HepG2 (cell line): Measurements from ENCODE around the gene ACSM5. TPM values are rescaled to one million over a fixed set of nuclear protein-coding genes. Genes with fewer than 3 reads are reported as not detected.
A peak's percentile ranks its signal among the peaks of the same experiment; 100 is the strongest.

Experiments used
- EP300 ChIP-seq, 3 experiments: sonication (generic) in 1 of 3; formaldehyde crosslinking in 1 of 3; IDR thresholded peaks; 2 replicates each; pipeline versions ENCODE4 v1.5.1 to v1.6.1; 2011 to 2020; ENCODE audit warnings: low read depth in 2 of 3, low read length in 2 of 3, borderline replicate concordance in 1 of 3, improper control_type of control experiment in 1 of 3, mild to moderate bottlenecking in 1 of 3, missing genetic modification reagents in 1 of 3, moderate library complexity in 1 of 3
- GTF3A ChIP-seq: sonication (generic); formaldehyde crosslinking; conservative IDR thresholded peaks from 2 replicates; pipeline ENCODE4 v1.4.0; 2020; ENCODE audit warnings: mild to moderate bottlenecking, missing genetic modification reagents
- HDAC2 ChIP-seq: sonication (generic); formaldehyde crosslinking; IDR thresholded peaks from 2 replicates; pipeline ENCODE4 v1.4.0; 2020; ENCODE audit warnings: missing genetic modification reagents
- HNRNPUL1 ChIP-seq: fragments of 200-400 bp; formaldehyde crosslinking; IDR thresholded peaks from 2 replicates; pipeline ENCODE4 v1.6.1; 2017; ENCODE audit warnings: low read depth, mild to moderate bottlenecking, low read length, moderate library complexity
- PAX8 ChIP-seq: sonication (generic); formaldehyde crosslinking; IDR thresholded peaks from 2 replicates; pipeline ENCODE4 v1.8.0; 2022; ENCODE audit warnings: mild to moderate bottlenecking, missing genetic modification reagents, borderline replicate concordance
- PHF20 ChIP-seq: sonication (generic); formaldehyde crosslinking; IDR thresholded peaks from 2 replicates; pipeline ENCODE4 v1.5.0; 2020; ENCODE audit warnings: mild to moderate bottlenecking, missing genetic modification reagents
- XBP1 ChIP-seq: sonication (generic); formaldehyde crosslinking; IDR thresholded peaks from 2 replicates; pipeline ENCODE4 v1.5.0; 2020; ENCODE audit warnings: missing genetic modification reagents
- ZBTB7B ChIP-seq: sonication (generic); formaldehyde crosslinking; IDR thresholded peaks from 2 replicates; pipeline ENCODE4 v1.4.0; 2020; ENCODE audit warnings: missing genetic modification reagents
- ZNF383 ChIP-seq: sonication (generic); formaldehyde crosslinking; IDR thresholded peaks from 2 replicates; pipeline ENCODE4 v1.4.0; 2020; ENCODE audit warnings: missing genetic modification reagents, mild to moderate bottlenecking, borderline replicate concordance
- ZNF550 ChIP-seq: sonication (generic); formaldehyde crosslinking; IDR thresholded peaks from 2 replicates; pipeline ENCODE4 v1.4.0; 2020; ENCODE audit warnings: mild to moderate bottlenecking, missing genetic modification reagents, borderline replicate concordance
- ZSCAN25 ChIP-seq: sonication (generic); formaldehyde crosslinking; IDR thresholded peaks from 2 replicates; pipeline ENCODE4 v1.8.0; 2022; ENCODE audit warnings: mild to moderate bottlenecking, missing genetic modification reagents
- ZZZ3 ChIP-seq: sonication (generic); formaldehyde crosslinking; IDR thresholded peaks from 2 replicates; pipeline ENCODE4 v1.4.0; 2020; ENCODE audit warnings: missing genetic modification reagents, mild to moderate bottlenecking, borderline replicate concordance
- polyA plus RNA-seq, 8 experiments: library from polyadenylated mRNA; depleted of rRNA in 3 of 8; stranded (reverse) in 7 of 8; unstranded in 1 of 8; fragments of >200 nt; fragmentation: Illumina TruSeq in 4 of 8; extraction: Trizol in 4 of 8; gene quantifications; 2 replicates each; pipeline versions ENCODE4 v1.2.1 to v1.2.3, GENCODE V29; 2011 to 2016; ENCODE audit warnings: low read depth in 4 of 8, missing spikeins in 1 of 8, mixed read lengths in 1 of 8; ENCODE audit not compliant: insufficient read depth in 1 of 8
- total RNA-seq, 5 experiments: library from RNA; depleted of rRNA; stranded (reverse); fragments of >200 nt; fragmentation: Illumina TruSeq; extraction: Trizol; gene quantifications; 2 replicates each; pipeline ENCODE4 v1.2.3, GENCODE V29; 2016; ENCODE audit warnings: low read depth in 1 of 5
- TF ChIP-seq, protein P1 (sequence below): sonication (generic); formaldehyde crosslinking; IDR thresholded peaks from 2 replicates; pipeline ENCODE4 v1.9.0; 2022; ENCODE audit warnings: low read depth, missing genetic modification reagents
- TF ChIP-seq, protein P2 (sequence below): sonication (generic); formaldehyde crosslinking; IDR thresholded peaks from 2 replicates; pipeline ENCODE4 v1.5.0; 2020; ENCODE audit warnings: mild to moderate bottlenecking, missing genetic modification reagents, borderline replicate concordance
- TF ChIP-seq, protein P3 (sequence below): sonication (generic); formaldehyde crosslinking; IDR thresholded peaks from 2 replicates; pipeline ENCODE4 v1.4.0; 2020; ENCODE audit warnings: missing genetic modification reagents, borderline replicate concordance

The ACSM5 gene
- total and polyA plus RNA-seq, 2 of the 13 experiments (the other 11 are each of a cell fraction or from before 2014, with no cell fraction given), result 9.1 to 15.0 TPM

DNA sequence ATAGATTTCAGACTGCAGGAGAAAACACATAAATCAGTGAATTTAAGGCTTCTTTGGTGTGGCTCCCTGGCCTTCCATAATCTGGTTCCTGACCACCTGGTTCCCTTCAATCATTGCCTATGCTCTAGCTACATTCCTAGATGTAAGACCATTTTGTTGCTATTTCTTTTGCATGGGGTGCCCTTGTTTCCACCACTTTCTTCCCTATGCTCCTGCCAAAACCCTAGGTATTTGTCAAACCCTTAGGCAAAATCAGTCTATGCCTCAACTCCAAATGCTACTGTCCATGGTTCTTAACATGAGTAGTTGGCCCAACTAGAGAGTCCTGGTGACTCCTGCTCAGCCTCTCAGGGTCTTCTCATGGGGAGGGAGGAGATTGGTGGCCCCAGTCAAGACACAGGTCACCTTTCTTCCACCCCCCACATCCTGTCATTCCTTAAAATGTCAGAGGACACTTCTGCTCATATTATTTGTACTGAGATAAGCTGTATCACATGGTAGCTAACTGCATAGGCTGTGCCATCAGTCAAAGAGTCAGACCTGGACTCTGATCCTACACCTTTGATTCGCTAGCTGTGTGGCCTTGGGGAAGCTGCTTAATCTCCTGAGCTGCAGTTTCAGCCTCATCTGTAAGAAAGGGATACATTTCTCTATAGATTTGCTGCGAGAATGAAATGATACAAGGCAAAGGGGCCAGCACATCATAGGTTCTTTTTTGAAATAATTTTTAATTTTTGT is 15.0 kb downstream of the ACSM5 start (continued):
- TF ChIP-seq, protein P1, sequence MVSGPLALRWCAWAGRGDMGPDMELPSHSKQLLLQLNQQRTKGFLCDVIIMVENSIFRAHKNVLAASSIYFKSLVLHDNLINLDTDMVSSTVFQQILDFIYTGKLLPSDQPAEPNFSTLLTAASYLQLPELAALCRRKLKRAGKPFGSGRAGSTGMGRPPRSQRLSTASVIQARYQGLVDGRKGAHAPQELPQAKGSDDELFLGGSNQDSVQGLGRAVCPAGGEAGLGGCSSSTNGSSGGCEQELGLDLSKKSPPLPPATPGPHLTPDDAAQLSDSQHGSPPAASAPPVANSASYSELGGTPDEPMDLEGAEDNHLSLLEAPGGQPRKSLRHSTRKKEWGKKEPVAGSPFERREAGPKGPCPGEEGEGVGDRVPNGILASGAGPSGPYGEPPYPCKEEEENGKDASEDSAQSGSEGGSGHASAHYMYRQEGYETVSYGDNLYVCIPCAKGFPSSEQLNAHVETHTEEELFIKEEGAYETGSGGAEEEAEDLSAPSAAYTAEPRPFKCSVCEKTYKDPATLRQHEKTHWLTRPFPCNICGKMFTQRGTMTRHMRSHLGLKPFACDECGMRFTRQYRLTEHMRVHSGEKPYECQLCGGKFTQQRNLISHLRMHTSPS, result no peak; the same call in 1 of the 2 replicates
- TF ChIP-seq HDAC2 (CRISPR knock-in tag) (peak; percentile 94), ZNF383 (CRISPR knock-in tag) (no peak), ZBTB7B (CRISPR knock-in tag) (peak; percentile 88; the same call in 1 of the 2 replicates), PAX8 (CRISPR knock-in tag) (no peak), XBP1 (CRISPR knock-in tag) (no peak), ZZZ3 (no peak), PHF20 (0 out of 2 replicates have a peak, but pooled peaks have one; percentile 34), ZSCAN25 (CRISPR knock-in tag) (peak; percentile 52; the same call in 1 of the 2 replicates), EP300 (IDR thresholded peaks at IDR 0.05; ENCODE audit: low read depth in 2 of 2, low read length in 2 of 2) (peak in 1 of 2 experiments; percentile 92; a peak in 2 of 4 replicates), EP300 (CRISPR knock-in tag; IDR thresholded peaks at IDR 0.05; ENCODE audit: borderline replicate concordance) (peak; percentile 86), GTF3A (no peak), ZNF550 (no peak), HNRNPUL1 (no peak)
- TF ChIP-seq, protein P2, sequence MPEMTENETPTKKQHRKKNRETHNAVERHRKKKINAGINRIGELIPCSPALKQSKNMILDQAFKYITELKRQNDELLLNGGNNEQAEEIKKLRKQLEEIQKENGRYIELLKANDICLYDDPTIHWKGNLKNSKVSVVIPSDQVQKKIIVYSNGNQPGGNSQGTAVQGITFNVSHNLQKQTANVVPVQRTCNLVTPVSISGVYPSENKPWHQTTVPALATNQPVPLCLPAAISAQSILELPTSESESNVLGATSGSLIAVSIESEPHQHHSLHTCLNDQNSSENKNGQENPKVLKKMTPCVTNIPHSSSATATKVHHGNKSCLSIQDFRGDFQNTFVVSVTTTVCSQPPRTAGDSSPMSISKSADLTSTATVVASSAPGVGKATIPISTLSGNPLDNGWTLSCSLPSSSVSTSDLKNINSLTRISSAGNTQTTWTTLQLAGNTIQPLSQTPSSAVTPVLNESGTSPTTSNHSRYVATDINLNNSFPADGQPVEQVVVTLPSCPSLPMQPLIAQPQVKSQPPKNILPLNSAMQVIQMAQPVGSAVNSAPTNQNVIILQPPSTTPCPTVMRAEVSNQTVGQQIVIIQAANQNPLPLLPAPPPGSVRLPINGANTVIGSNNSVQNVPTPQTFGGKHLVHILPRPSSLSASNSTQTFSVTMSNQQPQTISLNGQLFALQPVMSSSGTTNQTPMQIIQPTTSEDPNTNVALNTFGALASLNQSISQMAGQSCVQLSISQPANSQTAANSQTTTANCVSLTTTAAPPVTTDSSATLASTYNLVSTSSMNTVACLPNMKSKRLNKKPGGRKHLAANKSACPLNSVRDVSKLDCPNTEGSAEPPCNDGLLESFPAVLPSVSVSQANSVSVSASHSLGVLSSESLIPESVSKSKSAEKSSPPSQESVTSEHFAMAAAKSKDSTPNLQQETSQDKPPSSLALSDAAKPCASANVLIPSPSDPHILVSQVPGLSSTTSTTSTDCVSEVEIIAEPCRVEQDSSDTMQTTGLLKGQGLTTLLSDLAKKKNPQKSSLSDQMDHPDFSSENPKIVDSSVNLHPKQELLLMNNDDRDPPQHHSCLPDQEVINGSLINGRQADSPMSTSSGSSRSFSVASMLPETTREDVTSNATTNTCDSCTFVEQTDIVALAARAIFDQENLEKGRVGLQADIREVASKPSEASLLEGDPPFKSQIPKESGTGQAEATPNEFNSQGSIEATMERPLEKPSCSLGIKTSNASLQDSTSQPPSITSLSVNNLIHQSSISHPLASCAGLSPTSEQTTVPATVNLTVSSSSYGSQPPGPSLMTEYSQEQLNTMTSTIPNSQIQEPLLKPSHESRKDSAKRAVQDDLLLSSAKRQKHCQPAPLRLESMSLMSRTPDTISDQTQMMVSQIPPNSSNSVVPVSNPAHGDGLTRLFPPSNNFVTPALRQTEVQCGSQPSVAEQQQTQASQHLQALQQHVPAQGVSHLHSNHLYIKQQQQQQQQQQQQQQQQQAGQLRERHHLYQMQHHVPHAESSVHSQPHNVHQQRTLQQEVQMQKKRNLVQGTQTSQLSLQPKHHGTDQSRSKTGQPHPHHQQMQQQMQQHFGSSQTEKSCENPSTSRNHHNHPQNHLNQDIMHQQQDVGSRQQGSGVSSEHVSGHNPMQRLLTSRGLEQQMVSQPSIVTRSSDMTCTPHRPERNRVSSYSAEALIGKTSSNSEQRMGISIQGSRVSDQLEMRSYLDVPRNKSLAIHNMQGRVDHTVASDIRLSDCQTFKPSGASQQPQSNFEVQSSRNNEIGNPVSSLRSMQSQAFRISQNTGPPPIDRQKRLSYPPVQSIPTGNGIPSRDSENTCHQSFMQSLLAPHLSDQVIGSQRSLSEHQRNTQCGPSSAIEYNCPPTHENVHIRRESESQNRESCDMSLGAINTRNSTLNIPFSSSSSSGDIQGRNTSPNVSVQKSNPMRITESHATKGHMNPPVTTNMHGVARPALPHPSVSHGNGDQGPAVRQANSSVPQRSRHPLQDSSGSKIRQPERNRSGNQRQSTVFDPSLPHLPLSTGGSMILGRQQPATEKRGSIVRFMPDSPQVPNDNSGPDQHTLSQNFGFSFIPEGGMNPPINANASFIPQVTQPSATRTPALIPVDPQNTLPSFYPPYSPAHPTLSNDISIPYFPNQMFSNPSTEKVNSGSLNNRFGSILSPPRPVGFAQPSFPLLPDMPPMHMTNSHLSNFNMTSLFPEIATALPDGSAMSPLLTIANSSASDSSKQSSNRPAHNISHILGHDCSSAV (CRISPR knock-in tag), result 0 out of 2 replicates have a peak, but pooled peaks have one; percentile 39
- TF ChIP-seq, protein P3, sequence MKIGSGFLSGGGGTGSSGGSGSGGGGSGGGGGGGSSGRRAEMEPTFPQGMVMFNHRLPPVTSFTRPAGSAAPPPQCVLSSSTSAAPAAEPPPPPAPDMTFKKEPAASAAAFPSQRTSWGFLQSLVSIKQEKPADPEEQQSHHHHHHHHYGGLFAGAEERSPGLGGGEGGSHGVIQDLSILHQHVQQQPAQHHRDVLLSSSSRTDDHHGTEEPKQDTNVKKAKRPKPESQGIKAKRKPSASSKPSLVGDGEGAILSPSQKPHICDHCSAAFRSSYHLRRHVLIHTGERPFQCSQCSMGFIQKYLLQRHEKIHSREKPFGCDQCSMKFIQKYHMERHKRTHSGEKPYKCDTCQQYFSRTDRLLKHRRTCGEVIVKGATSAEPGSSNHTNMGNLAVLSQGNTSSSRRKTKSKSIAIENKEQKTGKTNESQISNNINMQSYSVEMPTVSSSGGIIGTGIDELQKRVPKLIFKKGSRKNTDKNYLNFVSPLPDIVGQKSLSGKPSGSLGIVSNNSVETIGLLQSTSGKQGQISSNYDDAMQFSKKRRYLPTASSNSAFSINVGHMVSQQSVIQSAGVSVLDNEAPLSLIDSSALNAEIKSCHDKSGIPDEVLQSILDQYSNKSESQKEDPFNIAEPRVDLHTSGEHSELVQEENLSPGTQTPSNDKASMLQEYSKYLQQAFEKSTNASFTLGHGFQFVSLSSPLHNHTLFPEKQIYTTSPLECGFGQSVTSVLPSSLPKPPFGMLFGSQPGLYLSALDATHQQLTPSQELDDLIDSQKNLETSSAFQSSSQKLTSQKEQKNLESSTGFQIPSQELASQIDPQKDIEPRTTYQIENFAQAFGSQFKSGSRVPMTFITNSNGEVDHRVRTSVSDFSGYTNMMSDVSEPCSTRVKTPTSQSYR, result peak; percentile 82; the same call in 1 of the 2 replicates
